H1 (cell line): ENCODE measurements around the gene SNAPC1. TPM values are rescaled to one million over a fixed set of nuclear protein-coding genes. Genes with fewer than 3 reads are reported as not detected.

Experiments used
- CTCF ChIA-PET: fragments of 300-600 bp; sonication (Branson Sonifier 250); formaldehyde crosslinking; loops from one replicate; lab custom pipeline; 2021; ENCODE audit not compliant: partially characterized antibody; lab: Charles Lee
- POLR2A ChIA-PET: fragments of 300-600 bp; sonication (Branson Sonifier 250); formaldehyde crosslinking; loops from one replicate; lab custom pipeline; 2021; ENCODE audit warnings: inconsistent platforms; ENCODE audit not compliant: partially characterized antibody; lab: Charles Lee
- DNase-seq, 2 experiments: peaks; one replicate each; pipeline versions ENCODE4 v3.0.0 to v3.0.0-alpha.2; 2010 to 2022; ENCODE audit warnings: low spot score in 2 of 2, low read depth in 1 of 2, mixed read lengths in 1 of 2
- FAIRE-seq: peaks from 2 replicates; lab custom pipeline; 2011; peaks lifted over from hg19 to GRCh38; lab: Jason Lieb, UNC
- H2AFZ ChIP-seq: 2 replicates; pipeline ENCODE4 v1.8.1; 2012; ENCODE audit warnings: low read length, inconsistent platforms
- H2AK5ac ChIP-seq: 2 replicates; pipeline ENCODE4 v1.6.1; 2013; ENCODE audit warnings: low read depth, low read length
- H2BK120ac ChIP-seq: replicated peaks from 2 replicates; pipeline ENCODE3; 2013; ENCODE audit warnings: low read depth, low read length, inconsistent platforms
- H2BK12ac ChIP-seq: 2 replicates; pipeline ENCODE4 v1.6.1; 2013; ENCODE audit warnings: low read depth, low read length
- H2BK15ac ChIP-seq: 2 replicates; pipeline ENCODE4 v1.6.1; 2013; ENCODE audit warnings: low read length
- H2BK20ac ChIP-seq: 2 replicates; pipeline ENCODE4 v1.6.1; 2013; ENCODE audit warnings: low read length
- H2BK5ac ChIP-seq: 2 replicates; pipeline ENCODE4 v1.6.1; 2013; ENCODE audit warnings: low read depth, low read length
- H3K14ac ChIP-seq: 2 replicates; pipeline ENCODE4 v1.6.1; 2013; ENCODE audit warnings: inconsistent platforms; ENCODE audit not compliant: insufficient read length
- H3K18ac ChIP-seq: 2 replicates; pipeline ENCODE4 v1.6.1; 2013; ENCODE audit warnings: low read length; ENCODE audit errors: extremely low read depth
- H3K23ac ChIP-seq: 2 replicates; pipeline ENCODE4 v1.6.1; 2013; ENCODE audit warnings: inconsistent platforms; ENCODE audit not compliant: insufficient read length
- H3K23me2 ChIP-seq: 2 replicates; pipeline ENCODE4 v1.6.1; 2013; ENCODE audit warnings: low read depth, low read length
- H3K27ac ChIP-seq: 2 replicates; pipeline ENCODE4 v1.6.1; 2011; ENCODE audit warnings: low read depth, low read length, inconsistent platforms
- H3K27me3 ChIP-seq, 4 experiments: replicated peaks in 1 of 4; 1 replicate in 1 of 4; 2 replicates in 3 of 4; pipeline versions ENCODE4 v1.6.1 to v1.8.1; 2011 to 2013; ENCODE audit warnings: low read length in 3 of 4, mild to moderate bottlenecking in 3 of 4, inconsistent platforms in 2 of 4, mixed read lengths in 2 of 4, moderate library complexity in 1 of 4; ENCODE audit not compliant: control insufficient read depth in 3 of 4, insufficient read depth in 3 of 4; ENCODE audit errors: extremely low read depth in 1 of 4
- H3K36me3 ChIP-seq, 4 experiments: 2 replicates each; pipeline versions ENCODE4 v1.6.1 to v1.8.1; 2011 to 2013; ENCODE audit warnings: mild to moderate bottlenecking in 4 of 4, low read length in 3 of 4, moderate library complexity in 2 of 4, control low read depth in 1 of 4, inconsistent platforms in 1 of 4; ENCODE audit not compliant: insufficient read depth in 4 of 4, control insufficient read depth in 2 of 4
- H3K4ac ChIP-seq: replicated peaks from 2 replicates; pipeline ENCODE3; 2013; ENCODE audit warnings: low read length, low read depth, mixed read lengths, inconsistent platforms; ENCODE audit not compliant: insufficient read length
- H3K4me1 ChIP-seq, 4 experiments: replicated peaks in 1 of 4; 1 replicate in 1 of 4; 2 replicates in 3 of 4; pipeline versions ENCODE4 v1.6.1 to v1.8.1; 2011 to 2013; ENCODE audit warnings: low read length in 3 of 4, inconsistent platforms in 2 of 4, mixed read lengths in 1 of 4; ENCODE audit not compliant: insufficient read depth in 4 of 4, control insufficient read depth in 3 of 4
- H3K4me2 ChIP-seq, 2 experiments: 2 replicates each; pipeline versions ENCODE4 v1.6.1 to v1.8.1; 2011 to 2013; ENCODE audit warnings: low read depth in 2 of 2, low read length in 2 of 2, control low read depth in 1 of 2, inconsistent platforms in 1 of 2, mild to moderate bottlenecking in 1 of 2; ENCODE audit not compliant: insufficient read depth in 1 of 2
- H3K4me3 ChIP-seq, 4 experiments: fragments of 200-600, 300-600 bp in 1 of 4; sonication (generic), shearing (Covaris generic), sonication (Bioruptor Twin) in 1 of 4; 2 replicates each; pipeline versions ENCODE4 v1.5.1 to v1.8.1; 2011 to 2016; ENCODE audit warnings: low read length in 4 of 4, low read depth in 3 of 4, control low read depth in 2 of 4, inconsistent platforms in 2 of 4, mild to moderate bottlenecking in 2 of 4, mixed read lengths in 1 of 4, moderate library complexity in 1 of 4; ENCODE audit not compliant: insufficient read depth in 2 of 4; ENCODE audit errors: extremely low read depth in 1 of 4
- H3K56ac ChIP-seq: replicated peaks from 2 replicates; pipeline ENCODE3; 2013; ENCODE audit warnings: low read depth, mild to moderate bottlenecking, mixed read lengths, low read length, inconsistent platforms; ENCODE audit not compliant: insufficient read length
- H3K79me1 ChIP-seq: 2 replicates; pipeline ENCODE4 v1.6.1; 2013; ENCODE audit warnings: low read depth, low read length, control low read depth
- H3K79me2 ChIP-seq, 2 experiments: 2 replicates each; pipeline versions ENCODE4 v1.6.1 to v1.8.1; 2012 to 2013; ENCODE audit warnings: low read length in 2 of 2, mild to moderate bottlenecking in 2 of 2, inconsistent platforms in 1 of 2; ENCODE audit not compliant: insufficient read depth in 2 of 2, control insufficient read depth in 1 of 2
- H3K9ac ChIP-seq, 4 experiments: replicated peaks in 1 of 4; 1 replicate in 1 of 4; 2 replicates in 3 of 4; pipeline versions ENCODE4 v1.6.1 to v1.8.1; 2011 to 2013; ENCODE audit warnings: low read depth in 3 of 4, low read length in 3 of 4, control low read depth in 2 of 4, mild to moderate bottlenecking in 2 of 4, moderate library complexity in 2 of 4, inconsistent platforms in 1 of 4; ENCODE audit errors: extremely low read depth in 1 of 4
- H3K9me3 ChIP-seq, 2 experiments: 2 replicates each; pipeline versions ENCODE4 v1.6.1 to v1.8.1; 2012 to 2013; ENCODE audit warnings: mild to moderate bottlenecking in 2 of 2, moderate library complexity in 2 of 2, control low read depth in 1 of 2, inconsistent platforms in 1 of 2, low read depth in 1 of 2, low read length in 1 of 2, mixed read lengths in 1 of 2; ENCODE audit not compliant: insufficient read depth in 2 of 2
- H4K20me1 ChIP-seq, 2 experiments: replicated peaks in 1 of 2; 2 replicates each; pipeline versions ENCODE3 to v1.8.1; 2011 to 2013; ENCODE audit warnings: inconsistent platforms in 2 of 2, low read length in 2 of 2, mild to moderate bottlenecking in 1 of 2; ENCODE audit not compliant: insufficient read depth in 2 of 2, control insufficient read depth in 1 of 2
- H4K5ac ChIP-seq: 2 replicates; pipeline ENCODE4 v1.6.1; 2013; ENCODE audit warnings: low read length, low read depth, mixed read lengths, inconsistent platforms; ENCODE audit not compliant: insufficient read length
- H4K8ac ChIP-seq: 2 replicates; pipeline ENCODE4 v1.8.0; 2013; ENCODE audit warnings: mild to moderate bottlenecking, moderate library complexity, low read length, inconsistent platforms; ENCODE audit not compliant: insufficient read depth; ENCODE audit errors: extremely low read depth
- H4K91ac ChIP-seq: replicated peaks from 2 replicates; pipeline ENCODE3; 2013; ENCODE audit warnings: low read length, mixed read lengths, inconsistent platforms; ENCODE audit not compliant: insufficient read length
- CBX5 ChIP-seq: fragments of 300-800, 300-1000 bp; sonication (generic); IDR thresholded peaks from 2 replicates; pipeline ENCODE4 v1.7.1; 2016; ENCODE audit warnings: antibody characterized with exemption, low read length, low read depth
- CREB1 ChIP-seq: IDR thresholded peaks from 2 replicates; pipeline ENCODE4 v1.6.1; 2012; ENCODE audit warnings: inconsistent platforms
- GABPA ChIP-seq: IDR thresholded peaks from 2 replicates; pipeline ENCODE4 v1.6.1; 2011; ENCODE audit warnings: mild to moderate bottlenecking, low read length, moderate library complexity, borderline replicate concordance; ENCODE audit not compliant: insufficient read depth
- HDAC6 ChIP-seq: IDR thresholded peaks from one replicate; pipeline ENCODE4 v1.7.1; 2012; ENCODE audit warnings: low read depth, mild to moderate bottlenecking, inconsistent platforms, low read length, moderate library complexity
- NANOG ChIP-seq: IDR thresholded peaks from 2 replicates; pipeline ENCODE4 v1.6.1; 2011; ENCODE audit warnings: low read length, low read depth, mild to moderate bottlenecking, inconsistent platforms; ENCODE audit not compliant: insufficient read depth, poor library complexity, severe bottlenecking
- RBBP5 ChIP-seq: IDR thresholded peaks from 2 replicates; pipeline ENCODE4 v1.7.1; 2012; ENCODE audit warnings: low read depth, mild to moderate bottlenecking, inconsistent platforms, low read length, moderate library complexity, borderline replicate concordance
- SIX5 ChIP-seq: IDR thresholded peaks from 2 replicates; pipeline ENCODE4 v1.6.1; 2011; ENCODE audit warnings: mild to moderate bottlenecking, low read depth, low read length
- SRF ChIP-seq: IDR thresholded peaks from 2 replicates; pipeline ENCODE4 v1.6.1; 2011; ENCODE audit warnings: mild to moderate bottlenecking, low read depth, low read length, moderate library complexity
- TAF1 ChIP-seq: IDR thresholded peaks from 2 replicates; pipeline ENCODE4 v1.6.1; 2011; ENCODE audit warnings: mild to moderate bottlenecking, low read depth, low read length
- TCF12 ChIP-seq: IDR thresholded peaks from 2 replicates; pipeline ENCODE4 v1.6.1; 2011; ENCODE audit warnings: low read depth, mild to moderate bottlenecking, low read length
- USF2 ChIP-seq: IDR thresholded peaks from 2 replicates; pipeline ENCODE4 v1.6.1; 2011; ENCODE audit warnings: low read length, improper control_type of control experiment
- YY1 ChIP-seq: IDR thresholded peaks from 2 replicates; pipeline ENCODE4 v1.6.1; 2011; ENCODE audit warnings: low read depth, mild to moderate bottlenecking, low read length
- WGBS, 2 experiments: shearing (Covaris generic) in 1 of 2; methylation state at CpG; one replicate each; pipeline versions ENCODE4 v1.1.6 to v1.1.7; 2013 to 2015; ENCODE audit warnings: low lambda C conversion rate in 2 of 2, mixed read lengths in 2 of 2, inconsistent platforms in 1 of 2, low coverage in 1 of 2, missing lambda C conversion rate in 1 of 2; ENCODE audit not compliant: insufficient replicate concordance in 2 of 2, insufficient coverage in 1 of 2, insufficient read length in 1 of 2; ENCODE audit errors: extremely low coverage in 1 of 2, missing lambda C conversion rate in 1 of 2; 5-methylcytosine and 5-hydroxymethylcytosine counted together
- polyA plus RNA-seq, 7 experiments: library from polyadenylated mRNA; depleted of rRNA in 3 of 7; stranded (reverse) in 5 of 7; unstranded in 2 of 7; fragments of >200 nt in 5 of 7; fragments of 200-250 nt in 2 of 7; gene quantifications; 1 replicate in 5 of 7; 2 replicates in 1 of 7; 4 replicates in 1 of 7; pipeline versions ENCODE4 v1.2.1 to v1.2.3, GENCODE V29; 2011 to 2013; ENCODE audit warnings: missing spikeins in 2 of 7, mixed read lengths in 2 of 7
- total RNA-seq: library from RNA; stranded (reverse); fragmentation: NEBNext Ultra II Directional; extraction: Animal tissue kit (Norgen Biotek cat#: 25700); gene quantifications from 2 replicates; pipeline ENCODE4 v1.2.1, GENCODE V29; 2021
- TF ChIP-seq, protein P1 (sequence below): IDR thresholded peaks from 2 replicates; pipeline ENCODE4 v1.6.1; 2011; ENCODE audit warnings: low read depth, mild to moderate bottlenecking, low read length; ENCODE audit not compliant: insufficient read depth

The SNAPC1 gene
- total and polyA plus RNA-seq, 2 of the 8 experiments (the other 6 are each of a cell fraction or from before 2014, with no cell fraction given) = 5.8 to 11.1 TPM

GRCh38 chr14:61768240-61768639 lies 6.0 kb downstream of the SNAPC1 start:
- no peak overlapping the region for H4K8ac ChIP-seq
- H3K23ac ChIP-seq = no peak overlapping the region
- ChIA-PET CTCF (interaction anchor here (1.9 to 2.3 kb wide), 2 partner anchors 34 to 69 kb away, joined by 4 to 12 read pairs; no protein-coding TSS in a partner anchor), POLR2A (interaction anchor here (0.8 to 1.3 kb wide), 2 partner anchors 16 to 30 kb away, joined by 3 to 5 read pairs; no protein-coding TSS in a partner anchor)
- H3K27ac ChIP-seq = no peak overlapping the region
- H3K27me3 ChIP-seq = no peaks in the 10 kb centered on the region
- H3K79me2 ChIP-seq = peaks cover 7 to 40% of the 10 kb centered on the region in 2 experiments; a peak in 3 of 4 replicates
- H3K4ac ChIP-seq = no peak overlapping the region
- H4K20me1 ChIP-seq = peaks cover 0 to 1% of the 10 kb centered on the region in 2 experiments
- H2BK5ac ChIP-seq = no peak overlapping the region
- no peak overlapping the region for H2BK15ac ChIP-seq
- H3K4me3 ChIP-seq = no peak overlapping the region
- no peak overlapping the region for H4K91ac ChIP-seq
- H3K9me3 ChIP-seq = no peaks in the 10 kb centered on the region
- H3K18ac ChIP-seq = no peak overlapping the region
- H3K14ac ChIP-seq = no peak overlapping the region
- H3K9ac ChIP-seq = no peak overlapping the region
- H2BK120ac ChIP-seq = no peak overlapping the region
- H3K36me3 ChIP-seq = peaks cover 2 to 68% (median 22%) of the 10 kb centered on the region in 4 experiments; a peak in 7 of 8 replicates
- H2AK5ac ChIP-seq = no peak overlapping the region
- no peak overlapping the region for H2AFZ ChIP-seq
- DNase-seq = no peak
- H2BK20ac ChIP-seq = no peak overlapping the region
- no peak overlapping the region for H2BK12ac ChIP-seq
- 92% methylated on average over 3 of the region's 3 CpGs; no CpG with 5 or more reads in 1 of the 2 experiments for WGBS, 2 experiments
- no peak overlapping the region for H4K5ac ChIP-seq
- peaks cover 0 to 6% (median 4%) of the 10 kb centered on the region in 4 experiments; a peak in 3 of 7 replicates for H3K4me1 ChIP-seq
- H3K56ac ChIP-seq = no peak overlapping the region
- peaks cover 3% of the 10 kb centered on the region; the same call in 1 of the 2 replicates for H3K23me2 ChIP-seq
- H3K79me1 ChIP-seq = no peaks in the 10 kb centered on the region
- H3K4me2 ChIP-seq = no peak overlapping the region
- FAIRE-seq = no peak
- no peak for TF ChIP-seq SIX5
- TF ChIP-seq NANOG = no peak
- no peak for TF ChIP-seq GABPA
- TF ChIP-seq, protein P1, sequence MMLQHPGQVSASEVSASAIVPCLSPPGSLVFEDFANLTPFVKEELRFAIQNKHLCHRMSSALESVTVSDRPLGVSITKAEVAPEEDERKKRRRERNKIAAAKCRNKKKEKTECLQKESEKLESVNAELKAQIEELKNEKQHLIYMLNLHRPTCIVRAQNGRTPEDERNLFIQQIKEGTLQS = no peak
- TF ChIP-seq HDAC6 = no peak
- no peak for TF ChIP-seq RBBP5
- TF ChIP-seq CBX5 = no peak
- no peak for TF ChIP-seq SRF
- TF ChIP-seq TCF12 = no peak
- TF ChIP-seq CREB1 = no peak
- TF ChIP-seq YY1 = no peak
- no peak for TF ChIP-seq USF2
- TF ChIP-seq TAF1 = no peak
